NCI-H510A treated with DMSO at 0.1 percent for 48 hours (cell line): ENCODE data around the gene SECTM1.
"Not testable (repeated sequence)": the region's sequence is repeated elsewhere in the genome, so short reads cannot be mapped to it uniquely, and the experiment has no call there.

Experiments used
- DNase-seq: peaks from one replicate; lab custom pipeline; 2025; lab: John Stamatoyannopoulos, UW

The SECTM1 gene

GRCh38 chr17:82333279-82334171 lies at the start of gene SECTM1:
Gene SECTM1 (minus strand): TSS chr17:82333766. CDS start chr17:82327240, 6,526 bp downstream.
- DNase-seq: no peak

GRCh38 chr17:82382933-82383255 lies 49.3 kb upstream of the SECTM1 start:
- DNase-seq: no peak

GRCh38 chr17:82382220-82382932 lies 48.8 kb upstream of the SECTM1 start:
- not testable (repeated sequence) for DNase-seq

- not testable (repeated sequence) for DNase-seq
Observed at GRCh38 chr17:82381703-82382009, 48.1 kb upstream of the SECTM1 start.

GRCh38 chr17:82380860-82381702 lies 47.5 kb upstream of the SECTM1 start:
- DNase-seq: peak; percentile 43

GRCh38 chr17:82378741-82379021 lies 45.1 kb upstream of the SECTM1 start:
- DNase-seq: no peak

- DNase-seq: no peak
Observed at GRCh38 chr17:82377924-82378740, 44.6 kb upstream of the SECTM1 start.

GRCh38 chr17:82377294-82377693 lies 43.7 kb upstream of the SECTM1 start:
- not testable (repeated sequence) for DNase-seq

GRCh38 chr17:82376042-82376730 lies 42.6 kb upstream of the SECTM1 start:
- no peak for DNase-seq

GRCh38 chr17:82375359-82376041 lies 41.9 kb upstream of the SECTM1 start:
- no peak for DNase-seq

GRCh38 chr17:82374626-82375331 lies 41.2 kb upstream of the SECTM1 start:
- DNase-seq: peak; percentile 55

GRCh38 chr17:82373731-82374625 lies 40.4 kb upstream of the SECTM1 start:
- DNase-seq: no peak

- not testable (repeated sequence) for DNase-seq
Observed at GRCh38 chr17:82373072-82373452, 39.5 kb upstream of the SECTM1 start.

- no peak for DNase-seq
Observed at GRCh38 chr17:82372249-82373071, 38.9 kb upstream of the SECTM1 start.

- no peak for DNase-seq
Observed at GRCh38 chr17:82371333-82372248, 38.0 kb upstream of the SECTM1 start, which contains the start of gene UTS2R. Gene UTS2R (plus strand): TSS chr17:82371765. CDS start chr17:82374325, 2,560 bp downstream.

GRCh38 chr17:82370471-82371332 lies 37.1 kb upstream of the SECTM1 start:
- no peak for DNase-seq
